Endothelial cell of umbilical vein (primary cell): Measurements from ENCODE around the gene ATP13A4. TPM values are rescaled to one million over a fixed set of nuclear protein-coding genes. Genes with fewer than 3 reads are reported as not detected.

Experiments
- BruUV-seq: library from RNA; stranded (reverse); fragments of 400-500 nt; replicated peaks from 2 replicates; lab custom pipeline; 2021; lab: Mats Ljungman, UMichigan
- CTCF ChIA-PET: fragments of 300-600, 350-600 bp; sonication (Branson Sonifier 250); formaldehyde crosslinking; loops from one replicate; lab custom pipeline; 2021; ENCODE audit warnings: antibody characterized with exemption, inconsistent platforms; lab: Charles Lee
- POLR2A ChIA-PET: fragments of 300-600, 350-600 bp; sonication (Branson Sonifier 250); formaldehyde crosslinking; loops from one replicate; lab custom pipeline; 2021; ENCODE audit warnings: antibody characterized with exemption, inconsistent platforms; lab: Charles Lee
- DNase-seq: peaks from one replicate; pipeline ENCODE4 v3.0.0-alpha.2; 2011; ENCODE audit warnings: low read depth, low spot score
- FAIRE-seq: peaks from 2 replicates; lab custom pipeline; 2011; peaks lifted over from hg19 to GRCh38; lab: Jason Lieb, UNC
- H2AFZ ChIP-seq: 2 replicates; pipeline ENCODE4 v1.6.0; 2012; ENCODE audit warnings: low read depth, low read length, control low read depth, inconsistent platforms
- H3K27ac ChIP-seq: 2 replicates; pipeline ENCODE4 v1.5.1; 2011; ENCODE audit warnings: low read depth, mild to moderate bottlenecking, control low read depth, low read length, moderate library complexity; ENCODE audit not compliant: insufficient read depth
- H3K27me3 ChIP-seq, 2 experiments: 2 replicates each; pipeline versions ENCODE4 v1.6.0 to v1.6.1; 2011; ENCODE audit warnings: low read length in 2 of 2, mixed read lengths in 1 of 2; ENCODE audit not compliant: control insufficient read depth in 2 of 2, insufficient read depth in 2 of 2
- H3K36me3 ChIP-seq, 2 experiments: 2 replicates in 1 of 2; 3 replicates in 1 of 2; pipeline ENCODE4 v1.5.1; 2011; ENCODE audit warnings: low read length in 2 of 2, mild to moderate bottlenecking in 1 of 2, moderate library complexity in 1 of 2; ENCODE audit not compliant: control insufficient read depth in 2 of 2, insufficient read depth in 2 of 2; ENCODE audit errors: extremely low read depth in 1 of 2
- H3K4me1 ChIP-seq: 3 replicates; pipeline ENCODE4 v1.5.1; 2011; ENCODE audit warnings: mild to moderate bottlenecking, low read length; ENCODE audit not compliant: control insufficient read depth, insufficient read depth; ENCODE audit errors: extremely low read depth
- H3K4me2 ChIP-seq: 2 replicates; pipeline ENCODE4 v1.6.1; 2011; ENCODE audit warnings: low read length, control low read depth, mixed read lengths; ENCODE audit not compliant: insufficient read depth
- H3K4me3 ChIP-seq, 3 experiments: fragments of 200-600 bp in 1 of 3; sonication (generic), shearing (Covaris generic) in 1 of 3; replicated peaks in 1 of 3; 2 replicates each; pipeline ENCODE4 v1.5.1; 2011 to 2016; ENCODE audit warnings: control low read depth in 3 of 3, low read length in 3 of 3, mild to moderate bottlenecking in 2 of 3, inconsistent platforms in 1 of 3, low read depth in 1 of 3, moderate library complexity in 1 of 3; ENCODE audit not compliant: insufficient read depth in 1 of 3
- H3K79me2 ChIP-seq: 2 replicates; pipeline ENCODE4 v1.6.0; 2012; ENCODE audit warnings: low read length, inconsistent platforms; ENCODE audit not compliant: control insufficient read depth, insufficient read depth
- H3K9ac ChIP-seq: replicated peaks from 2 replicates; pipeline ENCODE3; 2011; ENCODE audit warnings: low read length, control low read depth; ENCODE audit not compliant: insufficient read depth; ENCODE audit errors: extremely low read depth
- H3K9me1 ChIP-seq: replicated peaks from 3 replicates; pipeline ENCODE4 v1.6.0; 2011; ENCODE audit warnings: mild to moderate bottlenecking, low read length; ENCODE audit not compliant: control insufficient read depth, insufficient read depth; ENCODE audit errors: extremely low read depth
- H3K9me3 ChIP-seq: replicated peaks from 2 replicates; pipeline ENCODE4 v1.5.1; 2012; ENCODE audit warnings: low read length, inconsistent platforms; ENCODE audit not compliant: control insufficient read depth, insufficient read depth
- H4K20me1 ChIP-seq: replicated peaks from 2 replicates; pipeline ENCODE3; 2011; ENCODE audit warnings: mild to moderate bottlenecking, low read length; ENCODE audit not compliant: control insufficient read depth, insufficient read depth; ENCODE audit errors: extremely low read depth
- EZH2 ChIP-seq: IDR thresholded peaks from 2 replicates; pipeline ENCODE4 v1.6.1; 2012; ENCODE audit warnings: borderline replicate concordance, low read depth, mild to moderate bottlenecking, moderate library complexity, low read length, inconsistent platforms; ENCODE audit not compliant: severe bottlenecking
- FOS ChIP-seq: IDR thresholded peaks from 2 replicates; pipeline ENCODE4 v1.6.1; 2011; ENCODE audit warnings: mild to moderate bottlenecking, low read length, moderate library complexity, borderline replicate concordance; ENCODE audit not compliant: insufficient read depth
- GATA2 ChIP-seq: IDR thresholded peaks from 2 replicates; pipeline ENCODE4 v1.7.0; 2011; ENCODE audit warnings: low read depth, mild to moderate bottlenecking, moderate library complexity, mixed read lengths, low read length; ENCODE audit not compliant: insufficient read length, insufficient read depth
- JUN ChIP-seq: IDR thresholded peaks from 2 replicates; pipeline ENCODE4 v1.6.1; 2011; ENCODE audit warnings: borderline replicate concordance, low read depth; ENCODE audit not compliant: insufficient read length, insufficient read depth
- MYC ChIP-seq: IDR thresholded peaks from one replicate; pipeline ENCODE4 v1.6.1; 2011; ENCODE audit warnings: mild to moderate bottlenecking, low read depth, low read length
- POLR2A ChIP-seq: IDR thresholded peaks from 2 replicates; pipeline ENCODE4 v1.6.1; 2012; ENCODE audit warnings: low read depth, mild to moderate bottlenecking, control low read depth, low read length
- POLR2AphosphoS5 ChIP-seq: IDR thresholded peaks from 2 replicates; pipeline ENCODE4 v1.6.1; 2012; ENCODE audit warnings: low read depth, mild to moderate bottlenecking, control low read depth, low read length, moderate library complexity; ENCODE audit not compliant: insufficient read depth
- dilution Hi-C: fragments of 300-500 bp; cut with MboI; formaldehyde crosslinking; loops from one replicate; pipeline ENCODE4 v1.15.0; 2019; ENCODE audit warnings: low sequenced_read_pairs; ENCODE audit not compliant: extremely low pct_ligation_motif_present
- intact Hi-C: fragments of 100-400 bp; cut with micrococcal nuclease; formaldehyde crosslinking; loops from one replicate; pipeline ENCODE4 v1.10.0; 2022
- polyA plus RNA-seq, 4 experiments: library from polyadenylated mRNA; depleted of rRNA in 3 of 4; stranded (reverse) in 3 of 4; unstranded in 1 of 4; fragments of >200 nt; gene quantifications; 2 replicates each; pipeline versions ENCODE4 v1.2.1 to v1.2.3, GENCODE V29; 2011 to 2012; ENCODE audit warnings: missing spikeins in 1 of 4
- total RNA-seq: library from RNA; stranded (reverse); gene quantifications from 2 replicates; pipeline ENCODE4 v1.2.3, GENCODE V29; 2021
- TF ChIP-seq, protein P1 (sequence below): IDR thresholded peaks from 2 replicates; pipeline ENCODE4 v1.6.1; 2011; ENCODE audit not compliant: insufficient read depth, insufficient read length
- TF ChIP-seq, protein P2 (sequence below), 2 donors: IDR thresholded peaks; 1 replicate in 1 of 2; 2 replicates in 1 of 2; pipeline ENCODE4 v1.5.1; 2011; ENCODE audit warnings: low read length in 2 of 2, mild to moderate bottlenecking in 2 of 2, moderate library complexity in 2 of 2, control low read depth in 1 of 2, inconsistent platforms in 1 of 2, low read depth in 1 of 2; ENCODE audit not compliant: insufficient read depth in 1 of 2; ENCODE audit errors: extremely low read depth in 1 of 2

ATP13A4 gene
- total and polyA plus RNA-seq, 2 donors (not counting 3 experiments of a cell fraction or from before 2014, with no cell fraction given) = not detected

GRCh38 chr3:193522473-193522872, 32.2 kb downstream of the ATP13A4 start:
- no TSS peak for BruUV-seq

More at GRCh38 chr3:193522473-193522872, 32.2 kb downstream of the ATP13A4 start:
- intact Hi-C loops (no loop called here), dilution Hi-C loops (no loop called here)
- Histone ChIP-seq H3K79me2 (no peaks in the 10 kb centered on the region), H3K36me3 (no peaks in the 10 kb centered on the region), H3K4me1 (no peaks in the 10 kb centered on the region), H3K4me3 (no peak overlapping the region), H3K9ac (no peak overlapping the region), H3K4me2 (no peak overlapping the region), H3K27ac (no peak overlapping the region), H3K9me3 (no peaks in the 10 kb centered on the region), H4K20me1 (no peaks in the 10 kb centered on the region), H3K27me3 (no peaks in the 10 kb centered on the region), H3K9me1 (no peaks in the 10 kb centered on the region), H2AFZ (no peak overlapping the region)
- ChIA-PET CTCF (no interaction called here), POLR2A (no interaction called here)
- TF ChIP-seq, protein P1, sequence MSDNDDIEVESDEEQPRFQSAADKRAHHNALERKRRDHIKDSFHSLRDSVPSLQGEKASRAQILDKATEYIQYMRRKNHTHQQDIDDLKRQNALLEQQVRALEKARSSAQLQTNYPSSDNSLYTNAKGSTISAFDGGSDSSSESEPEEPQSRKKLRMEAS = no peak
- TF ChIP-seq POLR2AphosphoS5 = no peak
- TF ChIP-seq MYC = no peak
- TF ChIP-seq JUN = no peak
- no peak for TF ChIP-seq EZH2
- TF ChIP-seq, protein P2, sequence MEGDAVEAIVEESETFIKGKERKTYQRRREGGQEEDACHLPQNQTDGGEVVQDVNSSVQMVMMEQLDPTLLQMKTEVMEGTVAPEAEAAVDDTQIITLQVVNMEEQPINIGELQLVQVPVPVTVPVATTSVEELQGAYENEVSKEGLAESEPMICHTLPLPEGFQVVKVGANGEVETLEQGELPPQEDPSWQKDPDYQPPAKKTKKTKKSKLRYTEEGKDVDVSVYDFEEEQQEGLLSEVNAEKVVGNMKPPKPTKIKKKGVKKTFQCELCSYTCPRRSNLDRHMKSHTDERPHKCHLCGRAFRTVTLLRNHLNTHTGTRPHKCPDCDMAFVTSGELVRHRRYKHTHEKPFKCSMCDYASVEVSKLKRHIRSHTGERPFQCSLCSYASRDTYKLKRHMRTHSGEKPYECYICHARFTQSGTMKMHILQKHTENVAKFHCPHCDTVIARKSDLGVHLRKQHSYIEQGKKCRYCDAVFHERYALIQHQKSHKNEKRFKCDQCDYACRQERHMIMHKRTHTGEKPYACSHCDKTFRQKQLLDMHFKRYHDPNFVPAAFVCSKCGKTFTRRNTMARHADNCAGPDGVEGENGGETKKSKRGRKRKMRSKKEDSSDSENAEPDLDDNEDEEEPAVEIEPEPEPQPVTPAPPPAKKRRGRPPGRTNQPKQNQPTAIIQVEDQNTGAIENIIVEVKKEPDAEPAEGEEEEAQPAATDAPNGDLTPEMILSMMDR (IDR thresholded peaks at IDR 0.05; ENCODE audit: extremely low read depth in 1 of 2, insufficient read depth in 1 of 2, low read depth in 1 of 2, low read length in 2 of 2) = no peak
- TF ChIP-seq GATA2 = no peak
- TF ChIP-seq FOS = no peak
- no peak for TF ChIP-seq POLR2A
- no peak for DNase-seq
- no peak for FAIRE-seq
